Activated CD4-positive, alpha-beta T cell treated with anti-CD3 and anti-CD28 coated beads for 36 hours (primary cell): Measurements from ENCODE around the gene ZNRF3. TPM values are rescaled to one million over a fixed set of nuclear protein-coding genes. Genes with fewer than 3 reads are reported as not detected.

Source experiments
- ATAC-seq: fragments of 200-7000 bp; cut with Tn5 transposase; one replicate; pipeline ENCODE4 v1.10.0; 2021; ENCODE audit warnings: mild to moderate bottlenecking, moderate library complexity
- CTCF ChIA-PET: fragments of 350-600 bp; sonication (Branson Sonifier 250); formaldehyde crosslinking; loops from one replicate; lab custom pipeline; 2021; ENCODE audit warnings: antibody characterized with exemption; lab: Charles Lee
- POLR2A ChIA-PET: fragments of 350-600 bp; sonication (Branson Sonifier 250); formaldehyde crosslinking; loops from one replicate; lab custom pipeline; 2021; ENCODE audit warnings: antibody characterized with exemption, inconsistent platforms; lab: Charles Lee
- DNase-seq: peaks from one replicate; pipeline ENCODE4 v3.0.0-alpha.2; 2020
- H3K27ac Mint-ChIP-seq: one replicate; pipeline ENCODE4 v1.8.0; 2021; ENCODE audit warnings: mixed read lengths
- H3K27me3 Mint-ChIP-seq: one replicate; pipeline ENCODE4 v1.8.0; 2021; ENCODE audit warnings: mixed read lengths
- H3K36me3 Mint-ChIP-seq: one replicate; pipeline ENCODE4 v1.8.0; 2021; ENCODE audit warnings: low read depth, mixed read lengths
- H3K4me1 Mint-ChIP-seq: one replicate; pipeline ENCODE4 v1.8.0; 2021; ENCODE audit warnings: mixed read lengths
- H3K4me3 Mint-ChIP-seq: one replicate; pipeline ENCODE4 v1.8.0; 2021; ENCODE audit warnings: mild to moderate bottlenecking, moderate library complexity, mixed read lengths
- H3K9me3 Mint-ChIP-seq: one replicate; pipeline ENCODE4 v1.8.0; 2021; ENCODE audit warnings: low read depth, mixed read lengths
- intact Hi-C, 2 experiments: fragments of 100-400 bp; cut with DNase I in 1 of 2; cut with micrococcal nuclease in 1 of 2; formaldehyde crosslinking; loops; one replicate each; pipeline versions ENCODE4 v1.14.2 to v1.15.1; 2022 to 2024; cut with DNase I, micrococcal nuclease
- total RNA-seq, 2 experiments: library from RNA; stranded (reverse); gene quantifications; one replicate each; pipeline ENCODE4 v1.2.3, GENCODE V29; 2021

Gene ZNRF3
- total RNA-seq, 2 experiments from 2014 or later = 2.3 TPM

DNA sequence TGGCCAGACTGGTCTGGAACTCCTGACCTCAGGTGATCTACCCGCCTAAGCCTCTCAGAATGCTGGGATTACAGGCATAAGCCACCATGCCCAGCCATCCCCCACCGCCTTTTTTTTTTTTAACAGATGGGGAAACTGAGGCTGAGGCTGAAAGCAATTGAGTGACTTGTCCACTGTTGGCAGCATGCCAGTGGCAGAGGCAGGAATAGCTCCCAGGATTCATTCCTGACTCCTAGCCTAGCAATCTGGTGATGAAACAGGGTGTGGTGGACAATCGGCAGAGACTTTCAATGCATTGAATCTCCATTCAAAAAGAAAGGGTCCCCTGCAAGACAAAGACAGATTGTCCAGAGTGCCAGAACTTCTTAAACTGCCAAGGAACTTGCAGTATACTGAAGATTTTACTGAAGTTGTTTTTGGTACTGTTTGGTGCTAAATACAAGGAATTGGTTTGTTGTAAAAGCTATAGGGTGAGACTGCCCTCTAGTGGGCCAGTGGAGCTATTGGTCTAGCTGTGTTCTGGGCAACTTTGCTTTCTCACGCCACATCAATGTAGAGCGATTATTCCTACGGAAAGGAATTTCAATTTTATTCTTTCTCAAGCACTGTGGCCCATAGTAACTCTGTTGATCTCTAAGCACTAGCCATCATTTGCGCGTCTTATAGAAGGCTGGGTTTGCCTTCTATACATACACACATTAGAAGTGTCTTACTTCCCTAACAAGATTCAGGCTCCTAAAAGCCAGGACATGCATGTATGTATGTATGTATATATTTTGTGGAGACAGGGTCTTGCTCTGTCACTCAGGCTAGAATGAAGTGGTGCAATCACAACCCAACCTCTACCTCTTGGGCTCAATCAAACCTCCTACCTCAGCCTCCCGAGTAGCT lies 157.3 kb downstream of the ZNRF3 start:
- intact Hi-C loops = loop anchor here (1.0 to 2.0 kb wide), 4 partner anchors 185 to 440 kb away; no protein-coding TSS in a partner anchor

DNA sequence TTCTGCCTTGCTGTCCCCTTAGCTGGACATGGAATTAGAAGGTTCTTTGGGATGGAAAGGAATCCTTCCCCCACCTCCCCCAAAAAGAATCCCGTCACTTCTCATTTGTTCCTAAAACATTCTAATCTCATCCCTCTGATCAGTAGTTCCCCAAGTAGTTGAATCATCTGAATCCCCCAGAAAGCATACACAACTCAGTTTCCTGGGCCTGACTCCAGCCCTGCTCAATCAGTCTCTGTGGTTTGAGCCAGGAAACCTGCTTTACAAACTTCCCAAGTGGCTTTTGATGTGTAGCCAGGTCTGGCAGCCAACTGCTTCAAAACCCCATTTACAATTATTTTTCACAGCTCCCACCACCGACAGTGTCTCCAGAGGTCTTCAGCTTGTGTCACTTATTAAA lies 158.0 kb downstream of the ZNRF3 start:
- H3K36me3 Mint-ChIP-seq = peaks cover 1% of the 10 kb centered on the region
- DNase-seq = no peak
- intact Hi-C loops = loop anchor here (2.0 kb wide), 2 partner anchors 203 to 441 kb away; no protein-coding TSS in a partner anchor
- H3K27ac Mint-ChIP-seq = no peak overlapping the region
- H3K9me3 Mint-ChIP-seq = no peaks in the 10 kb centered on the region
- ATAC-seq = no peak
- ChIA-PET POLR2A (no interaction called here), CTCF (interaction anchor here (0.7 to 5.5 kb wide), 23 partner anchors 13 to 618 kb away, joined by 3 to 72 read pairs (median 5); partner anchors contain the start of genes C22orf31 and KREMEN1)
- H3K4me1 Mint-ChIP-seq = no peaks in the 10 kb centered on the region
- H3K27me3 Mint-ChIP-seq = peaks cover 7% of the 10 kb centered on the region
- H3K4me3 Mint-ChIP-seq = no peak overlapping the region

More for the DNA sequence above, 157.3 kb downstream of the ZNRF3 start:
- peaks cover 1% of the 10 kb centered on the region for H3K36me3 Mint-ChIP-seq
- H3K4me3 Mint-ChIP-seq = no peak overlapping the region
- peak; percentile 77 for DNase-seq
- peaks cover 7% of the 10 kb centered on the region for H3K27me3 Mint-ChIP-seq
- H3K27ac Mint-ChIP-seq = no peak overlapping the region
- H3K4me1 Mint-ChIP-seq = no peaks in the 10 kb centered on the region
- peak; percentile 65 for ATAC-seq
- POLR2A ChIA-PET = no interaction called here
- no peaks in the 10 kb centered on the region for H3K9me3 Mint-ChIP-seq
- CTCF ChIA-PET = interaction anchor here (0.6 to 5.5 kb wide), 43 partner anchors 14 to 618 kb away, joined by 3 to 72 read pairs (median 4); partner anchors contain the start of genes C22orf31 and KREMEN1

DNA sequence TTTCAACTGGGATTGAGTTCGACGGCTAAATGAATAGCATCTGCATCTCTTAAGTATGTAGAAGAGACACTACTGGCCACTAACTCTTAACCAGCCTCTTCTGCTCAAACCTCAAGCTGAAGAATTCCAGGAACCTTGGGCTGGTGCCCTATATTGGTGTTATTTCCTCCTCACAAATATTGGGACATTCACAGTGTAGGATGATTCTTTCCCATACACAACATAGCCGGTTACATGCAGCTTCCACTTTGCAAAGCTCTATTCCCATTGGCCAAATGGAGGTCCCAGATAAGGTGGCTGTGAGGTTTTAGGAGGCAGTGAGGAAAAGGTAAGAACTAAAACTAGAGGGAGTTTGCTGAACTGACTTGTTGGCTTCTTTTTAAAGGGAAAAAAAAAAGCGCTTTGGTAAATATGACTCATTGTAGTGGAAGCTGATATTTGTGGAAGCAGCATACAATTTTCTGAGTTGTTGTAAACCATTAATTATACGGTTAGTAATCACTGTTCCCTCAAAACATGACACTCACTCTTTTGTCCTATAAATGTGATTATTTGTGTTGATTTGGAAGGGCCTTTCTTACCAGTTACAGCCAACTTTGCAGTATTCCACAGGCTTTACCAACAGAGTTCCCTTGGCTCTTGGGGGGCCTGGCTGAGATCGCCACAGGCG lies 160.7 kb downstream of the ZNRF3 start:
- ATAC-seq = no peak
- DNase-seq = no peak
- intact Hi-C loops = no loop called here

DNA sequence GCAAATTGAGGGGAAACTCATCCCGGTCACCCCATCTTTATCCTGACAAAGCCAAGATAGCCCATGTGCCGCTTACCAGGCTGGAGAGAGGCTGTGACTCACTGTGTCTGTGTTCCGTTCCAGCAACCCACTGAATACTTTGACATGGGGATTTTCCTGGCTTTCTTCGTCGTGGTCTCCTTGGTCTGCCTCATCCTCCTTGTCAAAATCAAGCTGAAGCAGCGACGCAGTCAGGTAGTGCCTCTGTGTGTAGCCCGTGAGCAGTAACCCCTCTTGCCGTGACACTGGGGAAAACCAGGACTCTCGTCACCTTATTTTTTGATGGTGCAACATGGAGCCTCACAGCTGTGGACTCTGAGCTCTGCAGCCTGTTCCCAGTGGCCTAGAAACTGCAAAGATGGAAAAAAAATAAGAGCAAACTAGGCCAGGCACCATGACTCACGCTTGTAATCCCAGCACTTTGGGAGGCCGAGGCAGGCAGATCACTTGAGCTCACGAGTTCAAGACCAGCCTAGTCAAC lies 161.3 kb downstream of the ZNRF3 start:
- no peak for DNase-seq
- Mint-ChIP-seq H3K4me3 (no peak overlapping the region), H3K36me3 (peaks cover 6% of the 10 kb centered on the region), H3K9me3 (no peaks in the 10 kb centered on the region), H3K27me3 (peaks cover 7% of the 10 kb centered on the region), H3K4me1 (no peaks in the 10 kb centered on the region), H3K27ac (no peak overlapping the region)
- intact Hi-C loops = no loop called here
- POLR2A ChIA-PET = no interaction called here
- ATAC-seq = no peak
- CTCF ChIA-PET = interaction anchor here (2.3 kb wide), 1 partner anchor 444 kb away, joined by 9 read pairs; no protein-coding TSS in a partner anchor

More for the DNA sequence above, 160.7 kb downstream of the ZNRF3 start:
- Mint-ChIP-seq H3K9me3 (no peaks in the 10 kb centered on the region), H3K27me3 (peaks cover 7% of the 10 kb centered on the region), H3K4me1 (no peaks in the 10 kb centered on the region), H3K36me3 (peaks cover 4% of the 10 kb centered on the region), H3K27ac (no peak overlapping the region), H3K4me3 (no peak overlapping the region)
- CTCF ChIA-PET = interaction anchor here (0.7 to 2.3 kb wide), 4 partner anchors 11 to 443 kb away, joined by 3 to 9 read pairs (median 4); partner anchors contain the start of gene KREMEN1
- POLR2A ChIA-PET = no interaction called here

DNA sequence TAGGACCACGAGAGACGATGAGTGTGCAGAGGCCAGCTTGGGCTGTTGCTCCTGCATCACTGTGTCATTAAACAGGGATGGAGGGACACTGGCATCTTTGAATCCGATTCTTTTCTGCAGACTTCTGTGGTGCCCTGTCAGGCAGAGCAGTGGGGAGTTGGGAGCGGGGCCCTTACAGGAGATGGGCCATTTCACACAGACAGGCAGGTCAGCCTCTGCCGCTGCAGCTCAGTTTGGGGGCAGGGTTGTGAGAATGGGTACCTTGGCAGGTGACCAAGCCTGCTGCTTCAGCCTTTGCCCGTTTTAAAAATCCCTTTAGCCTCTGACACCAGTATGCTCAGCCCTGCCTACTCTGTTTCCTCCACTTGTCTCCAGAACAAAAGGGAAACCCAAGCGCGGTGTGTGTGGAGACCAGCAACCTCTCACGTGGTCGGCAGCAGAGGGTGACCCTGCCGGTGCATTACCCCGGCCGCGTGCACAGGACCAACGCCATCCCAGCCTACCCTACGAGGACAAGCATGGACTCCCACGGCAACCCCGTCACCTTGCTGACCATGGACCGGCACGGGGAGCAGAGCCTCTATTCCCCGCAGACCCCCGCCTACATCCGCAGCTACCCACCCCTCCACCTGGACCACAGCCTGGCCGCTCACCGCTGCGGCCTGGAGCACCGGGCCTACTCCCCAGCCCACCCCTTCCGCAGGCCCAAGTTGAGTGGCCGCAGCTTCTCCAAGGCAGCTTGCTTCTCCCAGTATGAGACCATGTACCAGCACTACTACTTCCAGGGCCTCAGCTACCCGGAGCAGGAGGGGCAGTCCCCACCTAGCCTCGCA lies 165.7 kb downstream of the ZNRF3 start:
- no peak for DNase-seq
- Mint-ChIP-seq H3K4me3 (no peak overlapping the region), H3K9me3 (no peaks in the 10 kb centered on the region), H3K27ac (no peak overlapping the region), H3K27me3 (no peaks in the 10 kb centered on the region), H3K4me1 (no peaks in the 10 kb centered on the region), H3K36me3 (peaks cover 5% of the 10 kb centered on the region)
- ChIA-PET CTCF (no interaction called here), POLR2A (no interaction called here)
- intact Hi-C loops = no loop called here
- no peak for ATAC-seq

DNA sequence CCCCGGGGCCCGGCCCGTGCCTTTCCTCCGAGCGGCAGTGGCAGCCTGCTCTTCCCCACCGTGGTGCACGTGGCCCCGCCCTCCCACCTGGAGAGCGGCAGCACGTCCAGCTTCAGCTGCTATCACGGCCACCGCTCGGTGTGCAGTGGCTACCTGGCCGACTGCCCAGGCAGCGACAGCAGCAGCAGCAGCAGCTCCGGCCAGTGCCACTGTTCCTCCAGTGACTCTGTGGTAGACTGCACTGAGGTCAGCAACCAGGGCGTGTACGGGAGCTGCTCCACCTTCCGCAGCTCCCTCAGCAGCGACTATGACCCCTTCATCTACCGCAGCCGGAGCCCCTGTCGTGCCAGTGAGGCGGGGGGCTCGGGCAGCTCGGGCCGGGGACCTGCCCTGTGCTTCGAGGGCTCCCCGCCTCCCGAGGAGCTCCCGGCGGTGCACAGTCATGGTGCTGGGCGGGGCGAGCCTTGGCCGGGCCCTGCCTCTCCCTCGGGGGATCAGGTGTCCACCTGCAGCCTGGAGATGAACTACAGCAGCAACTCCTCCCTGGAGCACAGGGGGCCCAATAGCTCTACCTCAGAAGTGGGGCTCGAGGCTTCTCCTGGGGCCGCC lies 166.4 kb downstream of the ZNRF3 start:
- H3K27ac Mint-ChIP-seq = no peak overlapping the region
- no peak for DNase-seq
- H3K36me3 Mint-ChIP-seq = peaks cover 5% of the 10 kb centered on the region
- H3K4me1 Mint-ChIP-seq = no peaks in the 10 kb centered on the region
- no peak for ATAC-seq
- no peaks in the 10 kb centered on the region for H3K9me3 Mint-ChIP-seq
- CTCF ChIA-PET = interaction anchor here (0.6 kb wide), 1 partner anchor 193 kb away, joined by 3 read pairs; no protein-coding TSS in a partner anchor
- intact Hi-C loops = no loop called here
- no peak overlapping the region for H3K4me3 Mint-ChIP-seq
- POLR2A ChIA-PET = no interaction called here
- no peaks in the 10 kb centered on the region for H3K27me3 Mint-ChIP-seq

DNA sequence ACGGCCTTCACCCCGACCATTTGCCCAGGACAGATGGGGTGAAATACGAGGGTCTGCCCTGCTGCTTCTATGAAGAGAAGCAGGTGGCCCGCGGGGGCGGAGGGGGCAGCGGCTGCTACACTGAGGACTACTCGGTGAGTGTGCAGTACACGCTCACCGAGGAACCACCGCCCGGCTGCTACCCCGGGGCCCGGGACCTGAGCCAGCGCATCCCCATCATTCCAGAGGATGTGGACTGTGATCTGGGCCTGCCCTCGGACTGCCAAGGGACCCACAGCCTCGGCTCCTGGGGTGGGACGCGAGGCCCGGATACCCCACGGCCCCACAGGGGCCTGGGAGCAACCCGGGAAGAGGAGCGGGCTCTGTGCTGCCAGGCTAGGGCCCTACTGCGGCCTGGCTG lies 167.1 kb downstream of the ZNRF3 start:
- H3K27ac Mint-ChIP-seq = no peak overlapping the region
- ChIA-PET CTCF (no interaction called here), POLR2A (no interaction called here)
- no peak for ATAC-seq
- DNase-seq = no peak
- H3K27me3 Mint-ChIP-seq = no peaks in the 10 kb centered on the region
- no peaks in the 10 kb centered on the region for H3K4me1 Mint-ChIP-seq
- H3K36me3 Mint-ChIP-seq = peaks cover 5% of the 10 kb centered on the region
- intact Hi-C loops = no loop called here
- H3K9me3 Mint-ChIP-seq = no peaks in the 10 kb centered on the region
- no peak overlapping the region for H3K4me3 Mint-ChIP-seq

DNA sequence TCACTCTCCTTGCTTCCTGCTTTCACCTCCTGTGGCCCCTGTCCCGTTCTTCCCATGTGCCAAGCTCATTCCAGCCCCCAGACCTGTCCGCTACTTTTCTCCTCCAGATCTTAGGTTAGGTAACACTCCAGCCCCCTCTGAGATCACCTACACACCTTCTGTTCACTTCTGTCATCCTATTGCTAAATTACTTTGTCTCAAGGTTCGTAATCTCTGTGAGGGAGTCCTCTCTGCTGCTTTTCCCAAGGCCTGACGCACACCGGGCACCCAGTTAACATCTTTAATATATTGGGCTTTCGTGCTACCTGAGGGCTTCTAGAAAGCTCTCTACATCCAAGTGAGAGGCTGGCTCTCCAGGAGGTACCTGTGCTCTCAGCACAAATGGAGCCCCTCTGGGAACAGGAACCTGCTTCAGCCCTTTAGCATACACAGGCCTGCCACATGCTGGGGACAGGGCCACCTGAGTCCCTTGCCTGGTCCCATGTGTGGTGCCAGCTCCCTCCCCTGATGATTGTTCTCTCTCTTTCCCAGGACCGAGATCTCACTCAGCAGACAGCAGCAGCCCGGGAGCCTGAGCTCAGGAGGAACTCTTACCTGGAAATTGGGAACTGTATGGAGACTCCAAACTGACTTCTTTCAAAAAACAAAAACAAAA lies 169.8 kb downstream of the ZNRF3 start:
- Mint-ChIP-seq H3K36me3 (peaks cover 2% of the 10 kb centered on the region), H3K4me1 (no peaks in the 10 kb centered on the region), H3K9me3 (no peaks in the 10 kb centered on the region), H3K4me3 (no peak overlapping the region), H3K27me3 (no peaks in the 10 kb centered on the region), H3K27ac (no peak overlapping the region)
- DNase-seq = no peak
- CTCF ChIA-PET = interaction anchor here (0.7 to 4.3 kb wide), 5 partner anchors 12 to 452 kb away, joined by 3 to 21 read pairs (median 3); no protein-coding TSS in a partner anchor
- intact Hi-C loops = no loop called here
- POLR2A ChIA-PET = interaction anchor here (0.6 kb wide), 1 partner anchor 210 kb away, joined by 4 read pairs; no protein-coding TSS in a partner anchor
- ATAC-seq = no peak

DNA sequence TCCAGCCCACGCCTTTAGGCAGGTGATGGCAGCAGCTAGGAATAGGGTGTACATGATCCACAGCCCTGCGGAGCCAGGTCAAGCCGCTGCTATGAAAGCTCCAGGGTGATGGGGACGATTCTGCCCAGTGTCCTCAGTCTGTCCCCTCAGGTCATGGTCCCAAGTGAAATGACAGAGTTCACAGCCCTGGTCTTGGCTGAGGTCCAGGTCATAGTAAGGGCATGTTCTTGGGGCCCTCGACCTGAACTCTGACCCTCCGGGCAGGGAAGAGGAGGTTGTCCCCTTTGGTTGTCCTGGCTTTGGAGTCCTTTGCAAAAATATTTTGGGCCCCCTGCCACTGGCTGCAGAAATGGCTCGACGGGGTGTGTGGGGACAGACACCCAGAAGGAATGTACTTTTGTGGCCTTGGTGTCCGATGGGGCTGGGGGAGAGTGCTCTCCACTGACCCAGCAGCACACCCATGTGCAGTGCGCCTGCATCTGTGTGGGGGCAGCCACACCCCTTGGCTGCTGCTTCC lies 170.9 kb downstream of the ZNRF3 start:
- intact Hi-C loops = no loop called here
- Mint-ChIP-seq H3K9me3 (no peaks in the 10 kb centered on the region), H3K4me3 (no peak overlapping the region), H3K36me3 (peaks cover 2% of the 10 kb centered on the region), H3K27me3 (no peaks in the 10 kb centered on the region), H3K4me1 (no peaks in the 10 kb centered on the region), H3K27ac (no peak overlapping the region)
- DNase-seq (no peak), ATAC-seq (no peak)
- ChIA-PET CTCF (interaction anchor here (1.1 to 4.3 kb wide), 3 partner anchors 13 to 453 kb away, joined by 3 to 21 read pairs (median 5); no protein-coding TSS in a partner anchor), POLR2A (interaction anchor here (0.7 kb wide), 1 partner anchor 63 kb away, joined by 3 read pairs; no protein-coding TSS in a partner anchor)
